ENCODE measurements around the gene SMIM22. TPM values are rescaled to one million over a fixed set of nuclear protein-coding genes. Genes with fewer than 3 reads are reported as not detected.

Gene SMIM22
- polyA plus RNA-seq, 4 donors: 7.5 to 12.7 (median 10.9) TPM

- DNase-seq (ENCODE audit: low read depth in 4 of 4, low spot score in 3 of 4): no peak
Observed at GRCh38 chr16:4813251-4814003, 18.3 kb downstream of the SMIM22 start.

GRCh38 chr16:4814046-4814445, 18.9 kb downstream of the SMIM22 start:
- DNase-seq (ENCODE audit: low read depth in 4 of 4, low spot score in 3 of 4): no peak

GRCh38 chr16:4814542-4815173, 19.5 kb downstream of the SMIM22 start:
- DNase-seq (ENCODE audit: low read depth in 4 of 4, low spot score in 3 of 4): no peak

DNA sequence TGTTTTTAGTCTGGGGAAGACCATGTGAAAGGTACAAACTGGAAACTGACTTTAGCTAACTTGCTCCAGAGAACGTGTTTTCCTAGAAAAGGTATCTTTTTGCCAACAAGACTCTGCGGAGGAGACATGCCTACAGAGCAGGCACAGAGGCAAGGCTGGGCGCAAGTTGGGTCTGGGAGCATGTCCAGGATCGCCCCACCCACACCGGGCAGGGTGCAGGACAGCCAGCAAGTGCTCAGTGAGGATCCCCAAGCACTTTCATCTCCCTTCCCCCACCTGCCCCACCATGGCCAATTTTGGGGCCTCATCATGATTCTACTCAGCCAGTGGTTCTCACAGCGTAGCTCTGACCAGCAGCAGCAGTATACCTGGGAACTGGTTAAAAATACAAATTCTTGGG, 25.5 kb downstream of the SMIM22 start:
- DNase-seq (ENCODE audit: low read depth in 4 of 4, low spot score in 3 of 4): no peak

GRCh38 chr16:4825196-4825595, 30.0 kb downstream of the SMIM22 start:
- DNase-seq (ENCODE audit: low read depth in 4 of 4, low spot score in 3 of 4): no peak

GRCh38 chr16:4826526-4826925, 31.4 kb downstream of the SMIM22 start:
- DNase-seq (ENCODE audit: low read depth in 4 of 4, low spot score in 3 of 4): no peak

- no peak for DNase-seq (ENCODE audit: low read depth in 4 of 4, low spot score in 3 of 4)
Observed at GRCh38 chr16:4826980-4827379, 31.8 kb downstream of the SMIM22 start.

GRCh38 chr16:4828567-4829321, 33.6 kb downstream of the SMIM22 start:
- DNase-seq (ENCODE audit: low read depth in 4 of 4, low spot score in 3 of 4): no peak

GRCh38 chr16:4830408-4830807, 35.2 kb downstream of the SMIM22 start:
- DNase-seq (ENCODE audit: low read depth in 4 of 4, low spot score in 3 of 4): no peak

DNA sequence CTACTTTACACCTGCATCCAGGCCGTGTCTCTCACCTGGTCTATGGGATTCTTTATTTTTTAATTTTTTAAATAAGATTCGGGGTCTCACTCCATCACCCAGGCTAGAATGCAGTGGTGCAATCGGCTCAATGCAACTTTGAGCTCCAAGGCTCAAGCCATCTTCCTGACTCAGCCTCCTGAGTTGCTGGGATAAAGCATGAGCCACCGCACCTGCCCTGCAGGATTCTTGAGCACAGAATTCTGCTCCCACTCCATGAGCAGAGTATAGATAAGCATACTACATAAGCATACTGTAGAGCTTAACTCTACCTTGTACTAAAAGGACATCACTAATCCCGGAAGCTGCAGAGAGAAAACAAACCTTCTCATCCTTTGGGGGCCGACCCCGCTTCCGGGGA, 36.4 kb downstream of the SMIM22 start:
- no peak for DNase-seq (ENCODE audit: low read depth in 4 of 4, low spot score in 3 of 4)

DNA sequence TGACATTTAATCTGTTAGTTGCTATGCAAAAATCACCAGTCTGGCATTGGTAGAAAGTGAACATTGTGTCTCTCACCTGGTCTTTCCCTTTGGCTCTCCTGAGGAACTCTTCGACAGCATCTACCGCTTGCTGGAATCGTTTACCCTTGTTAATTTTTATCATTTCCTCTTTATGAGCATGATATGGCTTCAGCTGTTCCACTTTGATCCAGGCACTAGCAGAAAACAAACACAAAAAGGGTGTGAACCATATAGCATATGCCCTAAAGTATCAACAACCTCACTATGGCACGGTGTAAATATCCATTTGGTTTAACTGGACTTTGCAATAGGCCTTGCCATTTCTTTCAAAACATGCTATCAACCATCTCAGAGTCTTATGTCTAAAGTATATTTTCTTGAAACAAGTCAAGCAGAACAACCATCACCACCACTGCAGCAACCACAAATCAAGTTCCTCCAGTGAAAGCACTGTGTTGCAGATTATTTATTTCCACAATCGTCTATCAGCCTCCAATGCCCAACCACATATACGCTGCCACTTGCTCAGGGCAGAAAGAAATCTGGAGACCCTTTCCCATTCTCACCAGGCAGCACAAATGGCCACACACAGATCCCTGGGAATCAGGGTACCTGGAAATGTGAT, 37.7 kb downstream of the SMIM22 start:
- no peak for DNase-seq (ENCODE audit: low read depth in 4 of 4, low spot score in 3 of 4)

DNA sequence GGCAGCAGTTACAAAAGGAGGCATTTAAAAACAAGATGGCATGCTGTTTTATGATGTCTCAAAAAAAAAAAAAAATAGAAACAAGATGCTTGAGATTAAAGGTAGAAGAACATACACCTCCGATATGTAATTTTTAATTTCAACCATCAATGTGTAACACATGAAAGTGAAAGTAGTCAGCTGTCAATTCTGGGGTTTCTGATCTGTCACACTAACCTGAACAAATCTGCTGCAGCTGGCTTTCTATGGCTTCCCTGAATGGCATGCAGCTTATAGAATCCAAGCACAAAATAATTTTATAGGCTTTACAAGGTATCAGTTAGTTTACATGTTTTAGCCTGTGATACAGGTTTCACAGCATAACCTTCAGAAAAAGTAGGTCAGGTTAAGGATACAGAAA, 38.4 kb downstream of the SMIM22 start:
- DNase-seq (ENCODE audit: low read depth in 4 of 4, low spot score in 3 of 4): no peak

- no peak for DNase-seq (ENCODE audit: low read depth in 4 of 4, low spot score in 3 of 4)
Observed at GRCh38 chr16:4836727-4837126, 41.6 kb downstream of the SMIM22 start.

- no peak for DNase-seq (ENCODE audit: low read depth in 4 of 4, low spot score in 3 of 4)
Observed at GRCh38 chr16:4837733-4838501, 42.7 kb downstream of the SMIM22 start.

DNA sequence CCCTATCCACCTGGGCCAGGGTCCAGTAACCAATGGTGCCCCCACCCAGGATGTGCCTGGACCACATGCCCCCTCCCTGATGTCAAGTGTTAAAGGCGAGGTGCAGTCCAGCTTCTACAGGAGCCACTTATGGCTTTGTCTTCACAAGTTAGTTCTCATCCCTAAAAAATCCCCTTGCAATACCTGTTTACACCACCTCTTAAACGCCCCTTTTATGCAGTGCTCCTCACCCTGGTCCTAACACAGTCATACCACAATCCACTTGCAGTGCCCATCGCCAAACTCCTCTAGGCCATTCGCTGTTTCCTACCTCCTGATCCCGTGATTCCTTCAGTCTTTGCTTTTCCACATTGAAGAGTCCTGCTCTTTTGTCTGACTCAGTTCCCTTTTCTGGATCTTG, 44.8 kb downstream of the SMIM22 start:
- no peak for DNase-seq (ENCODE audit: low read depth in 4 of 4, low spot score in 3 of 4)

DNA sequence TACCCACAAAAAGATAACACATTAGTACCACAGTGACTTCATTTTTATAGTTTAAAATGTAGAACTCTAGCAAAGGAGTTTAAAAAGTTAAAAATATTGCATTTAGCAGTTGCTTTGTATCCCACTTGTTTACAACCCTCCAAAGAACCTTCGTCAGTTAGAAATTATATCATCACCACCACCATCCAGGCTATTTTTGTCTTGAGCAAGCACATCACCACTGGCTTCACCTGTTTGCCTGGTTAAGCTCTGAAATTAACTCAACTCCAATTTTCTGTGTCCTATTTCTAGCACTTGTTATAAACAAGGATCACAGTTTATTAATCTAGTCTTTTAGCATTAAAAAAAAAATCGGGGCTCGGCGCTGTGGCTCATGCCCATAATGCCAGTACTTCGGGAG, 45.8 kb downstream of the SMIM22 start:
- no peak for DNase-seq (ENCODE audit: low read depth in 4 of 4, low spot score in 3 of 4)

All from right renal pelvis (tissue), 4 donors.